GM06990 (cell line): ENCODE results near the gene CDK17.

ENCODE experiments used
- DNase-seq: peaks from one replicate; pipeline ENCODE4 v3.0.0-alpha.2; 2011; ENCODE audit not compliant: insufficient read length; ENCODE audit errors: extremely low read depth
- H3K27me3 ChIP-seq: replicated peaks from 2 replicates; pipeline ENCODE4 v1.6.0; 2011; ENCODE audit warnings: low read length; ENCODE audit not compliant: control insufficient read depth, insufficient read depth
- H3K36me3 ChIP-seq: 2 replicates; pipeline ENCODE4 v1.5.1; 2011; ENCODE audit warnings: low read length; ENCODE audit not compliant: control insufficient read depth, insufficient read depth
- H3K4me3 ChIP-seq: replicated peaks from 2 replicates; pipeline ENCODE4 v1.5.1; 2011; ENCODE audit warnings: low read depth, mild to moderate bottlenecking, control low read depth, low read length
- CTCF ChIP-seq: IDR thresholded peaks from 2 replicates; pipeline ENCODE4 v1.5.1; 2011; ENCODE audit warnings: low read length, control low read depth, mild to moderate bottlenecking, inconsistent platforms; ENCODE audit not compliant: insufficient read depth, poor library complexity, severe bottlenecking

Gene CDK17

GRCh38 chr12:96431067-96431466, 30.8 kb upstream of the CDK17 start:
- no peak for DNase-seq
- no peak for TF ChIP-seq CTCF
- no peaks in the 10 kb centered on the region for H3K36me3 ChIP-seq
- H3K4me3 ChIP-seq, result no peak overlapping the region
- no peaks in the 10 kb centered on the region for H3K27me3 ChIP-seq

GRCh38 chr12:96427269-96427729, 27.1 kb upstream of the CDK17 start:
- Histone ChIP-seq H3K36me3 (no peaks in the 10 kb centered on the region), H3K27me3 (no peaks in the 10 kb centered on the region), H3K4me3 (no peak overlapping the region)
- no peak for TF ChIP-seq CTCF
- no peak for DNase-seq

DNA sequence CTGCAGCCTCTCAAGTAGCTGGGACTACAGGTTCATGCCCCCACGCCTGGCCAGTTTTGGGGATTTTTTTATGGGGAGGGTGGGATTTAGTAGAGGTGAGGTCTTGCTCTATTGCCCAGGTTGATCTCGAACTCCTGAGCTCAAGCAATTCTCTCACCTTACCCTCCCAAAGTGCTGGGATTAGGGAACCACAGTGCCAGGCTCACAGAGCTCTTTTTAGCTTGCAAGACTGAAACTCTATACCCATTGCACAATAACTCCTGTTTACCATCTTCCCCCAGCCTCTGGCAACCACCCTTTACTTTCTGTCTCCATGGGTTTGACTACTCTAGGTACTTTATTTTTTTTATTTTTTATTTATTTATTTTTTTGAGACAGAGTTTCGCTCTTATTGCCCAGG, 25.7 kb upstream of the CDK17 start:
- no peaks in the 10 kb centered on the region for H3K27me3 ChIP-seq
- no peaks in the 10 kb centered on the region for H3K36me3 ChIP-seq
- DNase-seq, result no peak
- no peak overlapping the region for H3K4me3 ChIP-seq
- TF ChIP-seq CTCF, result no peak

DNA sequence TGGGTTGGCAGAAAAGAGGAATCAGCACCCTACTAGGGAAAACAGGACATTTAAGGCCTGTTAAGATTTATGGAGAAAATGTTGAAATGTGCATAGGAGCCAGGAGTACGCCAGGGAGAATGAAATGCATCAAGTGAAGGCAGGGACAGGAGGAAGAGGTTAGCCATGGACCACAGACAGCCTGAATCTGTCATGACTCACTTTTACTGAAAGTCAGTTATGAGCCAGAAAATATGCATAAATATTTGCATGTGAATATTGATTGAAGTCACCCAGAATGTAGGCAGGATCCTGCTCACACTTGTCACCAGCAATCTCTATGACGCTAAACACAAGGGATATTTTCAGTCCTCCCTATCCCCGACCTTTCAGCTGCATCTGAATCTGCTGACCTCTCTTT, 25.1 kb upstream of the CDK17 start:
- DNase-seq, result no peak
- no peaks in the 10 kb centered on the region for H3K27me3 ChIP-seq
- H3K36me3 ChIP-seq, result no peaks in the 10 kb centered on the region
- H3K4me3 ChIP-seq, result no peak overlapping the region
- TF ChIP-seq CTCF, result no peak

- TF ChIP-seq CTCF, result no peak
- Histone ChIP-seq H3K36me3 (no peaks in the 10 kb centered on the region), H3K27me3 (no peaks in the 10 kb centered on the region), H3K4me3 (no peak overlapping the region)
- DNase-seq, result no peak
Observed at GRCh38 chr12:96424601-96425000, 24.4 kb upstream of the CDK17 start.

GRCh38 chr12:96422192-96422591, 22.0 kb upstream of the CDK17 start:
- H3K4me3 ChIP-seq, result no peak overlapping the region
- TF ChIP-seq CTCF, result no peak
- H3K27me3 ChIP-seq, result no peaks in the 10 kb centered on the region
- no peaks in the 10 kb centered on the region for H3K36me3 ChIP-seq
- DNase-seq, result no peak
